OCI-LY1 (cell line): Measurements from ENCODE around the gene ANKRD33B.

ENCODE experiments used
- CTCF ChIP-seq: fragments of 200-600 bp; sonication (generic), shearing (Covaris generic); IDR thresholded peaks from 2 replicates; pipeline ENCODE4 v1.5.1; 2017; ENCODE audit warnings: mild to moderate bottlenecking, antibody characterized with exemption, low read length, moderate library complexity, mixed read lengths
- EZH2 ChIP-seq: fragments of 200-600 bp; sonication (generic), shearing (Covaris generic); IDR thresholded peaks from 2 replicates; pipeline ENCODE4 v1.8.0; 2017; ENCODE audit warnings: borderline replicate concordance, mixed run types, mild to moderate bottlenecking, antibody characterized with exemption, low read length, moderate library complexity, mixed read lengths

GRCh38 chr5:10612251-10612650 lies 48.4 kb downstream of the ANKRD33B start:
- TF ChIP-seq CTCF (no peak), EZH2 (no peak)
